GM21526 (cell line): ENCODE measurements around the gene PTPRN2.

Experiments
- ATAC-seq: cut with Tn5 transposase; IDR thresholded peaks from one replicate; pipeline ENCODE4 v1.9.1; 2021; ENCODE audit warnings: moderate library complexity; ENCODE audit not compliant: unreplicated experiment, low FRiP score

The PTPRN2 gene

GRCh38 chr7:158141221-158141582 lies 446.4 kb downstream of the PTPRN2 start:
- no peak for ATAC-seq

- no peak for ATAC-seq
These were observed 446.9 kb downstream of the PTPRN2 start for GRCh38 chr7:158140538-158141220.

GRCh38 chr7:158139499-158139898 lies 448.1 kb downstream of the PTPRN2 start:
- no peak for ATAC-seq

DNA sequence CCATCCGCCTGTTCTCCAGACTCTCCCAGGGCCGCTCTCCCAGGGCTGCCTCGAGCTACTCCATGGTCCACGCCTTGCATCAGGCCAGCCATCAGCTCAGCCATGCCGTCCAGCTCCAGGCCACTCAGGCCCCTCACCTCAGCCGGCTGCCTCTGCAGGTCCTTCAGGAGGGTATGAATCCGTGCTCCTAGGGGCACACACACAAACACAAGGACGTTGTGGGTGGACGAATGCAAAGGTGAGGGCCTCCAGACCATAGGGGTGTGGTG lies 449.4 kb downstream of the PTPRN2 start:
- no peak for ATAC-seq

- ATAC-seq: no peak
These were observed 449.9 kb downstream of the PTPRN2 start for GRCh38 chr7:158137516-158138328.

DNA sequence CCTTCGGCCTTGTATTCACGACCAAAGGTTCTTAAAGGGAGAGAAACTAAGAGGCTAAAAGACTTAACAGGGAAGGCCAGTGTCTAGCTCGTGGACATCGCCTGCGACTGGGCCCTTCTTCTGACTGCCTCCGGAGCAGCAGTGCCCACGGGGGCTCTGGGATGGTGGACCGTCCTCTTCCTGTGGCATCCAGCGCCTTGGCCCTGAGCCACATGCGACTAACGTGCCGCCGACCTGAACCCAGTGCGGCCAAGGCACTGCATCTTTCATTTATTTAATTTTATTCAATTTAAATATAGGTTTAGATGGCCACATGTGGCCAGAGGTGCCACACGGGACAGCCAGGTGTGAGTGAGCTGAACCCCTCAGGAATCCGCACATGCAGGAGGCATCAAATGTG lies 451.7 kb downstream of the PTPRN2 start:
- no peak for ATAC-seq

DNA sequence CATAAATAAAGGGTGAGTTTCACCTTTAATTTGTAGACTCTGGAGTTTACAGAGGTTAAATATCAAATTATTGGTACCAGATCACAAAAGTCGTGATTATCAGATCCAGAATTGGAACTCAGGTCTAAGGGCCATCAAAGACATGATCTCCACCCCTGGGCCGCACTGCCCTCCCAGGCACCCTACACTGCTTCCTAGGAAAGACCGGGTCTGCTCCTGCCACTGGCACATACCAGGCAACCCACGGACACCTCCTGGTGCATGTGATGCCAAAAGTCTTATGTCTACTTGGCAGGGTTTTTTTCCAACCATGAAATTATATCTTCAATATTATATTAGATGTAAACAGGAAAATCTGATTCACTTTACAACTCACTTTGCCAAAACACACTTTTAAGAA lies 452.8 kb downstream of the PTPRN2 start:
- no peak for ATAC-seq

DNA sequence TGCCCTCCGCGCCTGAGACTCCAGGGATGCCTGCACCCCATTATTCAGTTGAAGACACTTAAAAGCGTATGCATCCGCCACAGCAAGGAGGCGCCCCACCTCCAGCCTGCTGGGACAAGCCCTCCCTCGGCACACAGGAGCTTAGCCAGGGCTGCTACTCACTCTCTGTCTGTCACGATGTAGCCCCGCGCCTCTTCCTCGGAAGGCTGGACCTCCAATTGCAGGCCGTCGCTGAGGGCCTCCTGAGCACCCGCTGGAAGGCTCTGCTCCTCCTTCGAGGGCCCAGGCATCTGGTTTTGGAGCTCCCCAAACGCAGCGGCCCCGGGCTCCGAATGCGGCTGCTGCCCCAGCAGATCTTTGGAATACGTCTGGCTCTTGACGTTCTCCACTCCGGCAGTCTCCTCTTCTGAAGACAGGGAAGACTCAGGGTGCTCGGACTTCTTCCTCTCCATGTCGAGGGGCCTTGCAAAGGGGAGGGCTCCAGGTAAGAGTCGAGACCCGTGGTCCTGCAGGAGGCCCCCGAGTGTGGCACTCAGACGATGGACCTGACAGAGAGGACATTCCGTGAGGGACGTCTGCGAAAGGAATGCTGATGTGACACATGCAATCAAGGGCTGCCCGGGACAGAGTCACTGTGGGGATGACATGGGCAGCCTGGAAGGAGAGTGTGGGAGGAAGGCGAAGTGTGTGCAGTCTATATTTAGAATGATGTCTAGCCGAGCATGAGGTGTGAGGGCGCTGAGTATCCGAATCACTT lies 453.9 kb downstream of the PTPRN2 start:
- no peak for ATAC-seq

DNA sequence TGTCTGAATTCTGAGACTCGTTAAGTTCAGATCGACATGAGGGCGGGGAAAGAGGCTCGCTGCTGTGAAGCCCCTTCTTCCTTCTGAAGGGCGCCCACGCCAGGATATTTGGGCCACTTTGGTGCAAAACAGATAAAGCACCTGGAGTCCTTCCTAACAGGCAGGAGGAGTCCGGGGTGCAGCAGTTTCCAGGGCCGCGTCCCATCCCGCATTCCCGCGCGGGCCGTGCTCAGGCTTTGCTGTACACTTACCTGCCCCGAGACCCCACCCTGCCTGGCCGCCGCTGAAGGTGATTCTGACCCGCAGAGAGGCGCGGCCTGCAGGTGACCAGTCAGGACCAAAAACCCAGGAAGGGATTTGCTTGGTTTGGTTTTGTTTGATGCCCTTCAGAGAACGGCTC lies 454.6 kb downstream of the PTPRN2 start:
- ATAC-seq: no peak

- ATAC-seq: no peak
These were observed 457.6 kb downstream of the PTPRN2 start for GRCh38 chr7:158130023-158130409.

GRCh38 chr7:158129037-158130022 lies 458.3 kb downstream of the PTPRN2 start:
- no peak for ATAC-seq

GRCh38 chr7:158128572-158128971 lies 459.1 kb downstream of the PTPRN2 start:
- no peak for ATAC-seq

DNA sequence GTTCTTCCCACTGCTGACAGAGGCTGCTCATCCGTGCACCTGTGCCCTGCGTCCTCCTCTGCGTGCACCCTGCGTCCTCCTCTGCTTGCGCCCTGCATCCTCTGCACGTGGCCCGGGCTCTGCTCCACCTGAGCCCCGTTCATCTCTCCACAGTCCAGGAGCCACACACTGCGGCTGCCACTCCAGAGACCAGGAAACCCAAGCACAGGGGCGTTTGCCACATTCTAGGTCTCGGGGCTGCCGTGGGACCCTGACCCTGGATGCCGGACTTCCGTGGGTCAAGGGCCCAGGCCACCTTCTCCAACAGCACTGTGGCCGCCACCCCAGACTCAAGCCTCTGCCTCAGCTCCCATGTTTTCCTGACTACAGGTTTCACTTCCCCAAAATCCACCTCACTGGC lies 460.4 kb downstream of the PTPRN2 start:
- no peak for ATAC-seq

DNA sequence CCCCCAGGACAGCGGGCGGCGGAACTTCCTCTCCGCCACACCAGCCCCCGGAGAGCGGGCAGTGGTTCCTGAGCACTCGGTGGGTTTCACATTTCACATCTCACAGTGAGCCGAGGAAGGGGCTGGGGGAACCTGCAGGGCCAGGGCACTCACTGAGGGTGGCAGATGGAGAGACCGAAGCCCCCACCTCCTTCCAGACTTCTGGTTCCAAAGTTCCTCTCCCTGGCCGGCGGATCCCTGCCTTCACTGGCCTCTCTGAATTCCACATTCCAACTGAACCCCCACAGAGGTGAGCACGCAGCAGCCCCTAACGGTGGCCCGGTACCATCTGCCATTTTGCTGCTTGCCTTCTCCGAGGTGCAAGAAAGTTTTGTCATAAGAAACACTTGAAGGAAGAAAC lies 461.0 kb downstream of the PTPRN2 start:
- ATAC-seq: no peak

GRCh38 chr7:158125721-158126120 lies 461.9 kb downstream of the PTPRN2 start:
- ATAC-seq: no peak

GRCh38 chr7:158125091-158125490 lies 462.5 kb downstream of the PTPRN2 start:
- no peak for ATAC-seq

GRCh38 chr7:158124671-158125079 lies 462.9 kb downstream of the PTPRN2 start:
- ATAC-seq: no peak

DNA sequence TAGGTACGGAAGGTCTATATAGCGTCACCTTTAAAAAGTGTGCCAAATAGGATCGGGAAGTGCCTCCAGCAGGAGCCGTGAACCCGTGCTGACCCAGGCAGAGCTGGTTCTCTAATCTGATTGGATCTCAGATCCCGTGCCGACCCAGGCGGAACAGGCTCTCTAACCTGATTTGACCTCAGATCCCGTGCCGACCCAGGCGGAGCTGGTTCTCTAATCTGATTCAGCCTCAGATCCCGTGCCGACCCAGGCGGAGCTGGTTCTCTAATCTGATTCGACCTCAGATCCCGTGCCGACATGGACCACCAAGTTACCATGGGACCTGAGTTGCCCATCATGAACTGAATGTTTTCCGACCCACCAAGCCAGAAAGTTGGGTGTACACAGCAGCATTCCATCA lies 463.9 kb downstream of the PTPRN2 start:
- ATAC-seq: no peak

GRCh38 chr7:158123214-158123613 lies 464.4 kb downstream of the PTPRN2 start:
- ATAC-seq: no peak

DNA sequence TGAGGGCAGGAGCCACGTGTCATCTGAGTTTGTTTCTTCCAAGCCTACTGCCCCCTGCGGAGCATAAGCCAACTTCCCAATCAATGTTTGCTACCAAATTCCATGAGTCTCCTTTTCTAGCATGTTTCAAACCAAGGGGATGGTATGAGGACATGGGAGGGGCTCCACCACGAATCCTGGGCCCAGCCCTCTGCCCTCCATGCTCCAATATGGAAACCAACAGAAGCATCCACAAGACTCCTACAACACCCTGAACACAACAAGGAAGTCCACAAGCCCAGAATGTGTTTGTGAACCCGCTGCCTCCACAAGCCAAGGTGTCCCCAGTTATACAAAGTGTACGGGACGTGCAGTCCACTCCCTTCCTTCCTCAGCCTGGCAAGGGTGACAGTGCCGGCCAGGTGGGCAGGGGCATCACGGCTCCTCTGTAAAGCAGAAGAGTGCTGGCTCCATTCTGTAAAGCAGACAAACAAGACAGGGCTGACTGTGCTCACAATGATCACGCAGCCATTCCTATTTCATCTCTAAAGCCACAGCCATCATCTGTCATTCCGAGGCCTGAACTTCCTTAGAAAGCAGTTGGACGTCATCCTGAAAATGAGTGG lies 466.1 kb downstream of the PTPRN2 start:
- no peak for ATAC-seq
